Measurements from ENCODE around the gene AFAP1. TPM values are rescaled to one million over a fixed set of nuclear protein-coding genes. Genes with fewer than 3 reads are reported as not detected.

AFAP1 gene
- total RNA-seq, 1 donor from 2014 or later, result 55.4 TPM

DNA sequence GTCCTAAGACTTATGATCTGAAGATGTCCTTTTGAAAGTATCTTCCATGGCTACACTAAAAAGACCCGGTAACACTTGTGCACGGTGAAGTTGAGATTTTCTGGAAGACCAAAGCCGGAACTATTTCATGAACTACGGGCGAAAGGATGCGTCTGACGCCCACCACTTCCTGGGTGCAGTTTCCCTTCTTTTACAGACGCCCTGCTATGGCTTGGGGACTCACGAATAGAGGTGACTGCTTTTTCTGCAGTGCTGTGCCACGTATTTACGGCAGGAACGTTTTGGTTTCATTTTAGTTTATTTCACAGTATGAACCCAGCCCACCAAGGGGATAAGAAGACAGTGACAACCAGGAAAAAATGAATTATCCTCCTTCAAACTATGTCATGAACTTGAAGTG, 180.4 kb downstream of the AFAP1 start:
- no peak for DNase-seq (ENCODE audit: low read depth, low spot score)

DNA sequence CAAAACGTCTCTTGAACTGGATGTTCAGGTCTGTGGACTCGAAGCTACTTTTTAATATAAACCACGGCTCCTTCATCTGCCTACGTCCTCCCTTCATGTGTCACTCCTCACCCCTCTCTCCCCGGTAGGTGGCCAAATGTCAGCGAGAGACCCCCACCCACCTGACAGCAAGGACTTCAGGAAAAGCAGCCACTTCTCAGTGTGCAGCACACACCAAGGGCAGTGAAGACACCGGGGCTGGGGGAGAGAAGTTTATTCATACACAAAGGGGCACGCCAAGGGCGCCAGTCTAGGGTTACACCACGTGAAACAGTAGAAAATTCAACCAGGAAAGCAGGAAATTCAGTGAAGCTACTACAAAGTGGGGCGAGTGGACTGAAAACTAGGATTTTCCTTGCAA, 181.2 kb downstream of the AFAP1 start:
- no peak for DNase-seq (ENCODE audit: low read depth, low spot score)

- DNase-seq (ENCODE audit: low read depth, low spot score), result no peak
Observed at GRCh38 chr4:7757501-7758471, 181.9 kb downstream of the AFAP1 start.

- no peak for DNase-seq (ENCODE audit: low read depth, low spot score)
Observed at GRCh38 chr4:7756561-7757355, 182.9 kb downstream of the AFAP1 start.

- no peak for DNase-seq (ENCODE audit: low read depth, low spot score)
Observed at GRCh38 chr4:7756071-7756470, 183.6 kb downstream of the AFAP1 start.

GRCh38 chr4:7755561-7755960, 184.1 kb downstream of the AFAP1 start:
- no peak for DNase-seq (ENCODE audit: low read depth, low spot score)

DNA sequence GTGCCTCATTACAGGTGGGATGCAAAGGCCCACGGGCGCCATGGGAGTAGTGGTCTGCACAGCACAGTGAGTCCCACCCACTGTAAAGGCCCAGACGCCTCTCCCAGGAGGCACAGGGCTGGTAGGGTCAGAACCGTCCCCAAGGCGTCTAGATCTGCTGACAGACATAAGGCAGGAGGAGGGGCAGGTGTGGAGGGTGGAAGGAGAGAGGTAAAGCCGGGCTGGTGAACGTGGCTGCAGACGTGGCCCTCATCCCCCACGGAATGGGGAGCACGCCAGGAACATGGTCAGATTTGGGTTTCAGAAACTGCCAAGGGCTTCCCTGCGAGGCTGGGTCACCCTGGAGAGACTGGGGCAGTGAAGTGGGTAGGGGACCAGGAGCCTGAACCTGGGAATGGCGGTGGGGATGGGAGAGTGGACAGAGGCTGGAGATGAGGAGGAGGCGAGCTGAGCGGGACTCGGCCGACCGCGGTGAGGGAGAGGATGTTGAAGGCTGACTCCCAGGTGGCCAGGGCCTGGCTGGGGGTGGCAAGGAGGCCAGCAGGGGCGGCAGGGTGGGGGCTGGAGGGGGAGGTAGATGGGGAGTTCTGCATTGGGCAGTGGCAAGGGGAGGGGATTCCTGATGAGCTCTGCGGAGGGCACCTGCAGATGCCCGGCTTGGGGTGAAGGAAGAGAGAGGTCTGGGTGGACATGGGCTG, 184.9 kb downstream of the AFAP1 start:
- DNase-seq (ENCODE audit: low read depth, low spot score), result no peak

DNA sequence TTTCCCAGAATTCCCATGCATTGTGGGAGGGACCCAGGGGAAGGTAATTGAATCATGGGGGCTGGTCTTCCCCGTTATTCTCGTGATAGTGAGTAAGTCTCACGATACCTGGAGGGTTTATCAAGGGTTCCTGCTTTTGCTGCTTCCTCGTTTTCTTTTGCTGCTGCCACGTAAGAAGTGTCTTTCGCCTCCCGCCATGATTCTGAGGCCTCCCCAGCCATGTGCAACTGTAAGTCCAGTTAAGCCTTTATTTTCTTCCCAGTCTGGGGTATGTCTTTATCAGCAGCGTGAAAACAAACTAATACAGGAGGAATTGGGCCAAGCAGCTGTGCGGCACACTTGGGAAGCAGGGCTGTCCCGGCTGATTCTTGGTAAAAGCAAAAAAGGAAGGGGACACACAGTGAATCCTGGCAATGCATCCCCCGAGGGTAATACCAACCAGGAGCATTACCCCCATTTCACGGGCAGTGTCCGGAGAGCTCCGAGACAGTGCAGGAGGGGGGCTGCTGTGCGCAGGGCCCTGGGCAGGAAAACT, 185.7 kb downstream of the AFAP1 start:
- DNase-seq (ENCODE audit: low read depth, low spot score), result no peak

GRCh38 chr4:7753271-7753670, 186.4 kb downstream of the AFAP1 start:
- no peak for DNase-seq (ENCODE audit: low read depth, low spot score)

GRCh38 chr4:7752649-7753048, 187.0 kb downstream of the AFAP1 start:
- DNase-seq (ENCODE audit: low read depth, low spot score), result no peak

DNA sequence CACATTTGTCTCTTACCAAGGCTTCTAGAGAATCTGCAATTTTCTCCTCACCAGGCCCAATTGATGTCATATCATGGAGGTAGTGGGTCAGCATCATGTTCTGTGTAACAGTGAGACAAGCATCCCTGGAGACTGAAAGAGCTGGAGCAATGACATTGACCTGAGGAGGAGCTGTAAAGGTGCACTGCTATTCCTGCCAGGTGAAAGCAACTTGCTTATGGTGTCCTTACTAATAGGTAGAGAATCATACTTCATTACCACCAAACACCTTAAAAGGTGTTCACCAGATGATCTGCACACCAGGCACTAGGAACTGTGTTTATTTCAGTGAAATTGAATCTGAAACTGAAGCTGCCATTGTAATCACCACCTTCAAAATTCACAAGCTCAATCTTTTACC, 188.7 kb downstream of the AFAP1 start:
- no peak for DNase-seq (ENCODE audit: low read depth, low spot score)

DNA sequence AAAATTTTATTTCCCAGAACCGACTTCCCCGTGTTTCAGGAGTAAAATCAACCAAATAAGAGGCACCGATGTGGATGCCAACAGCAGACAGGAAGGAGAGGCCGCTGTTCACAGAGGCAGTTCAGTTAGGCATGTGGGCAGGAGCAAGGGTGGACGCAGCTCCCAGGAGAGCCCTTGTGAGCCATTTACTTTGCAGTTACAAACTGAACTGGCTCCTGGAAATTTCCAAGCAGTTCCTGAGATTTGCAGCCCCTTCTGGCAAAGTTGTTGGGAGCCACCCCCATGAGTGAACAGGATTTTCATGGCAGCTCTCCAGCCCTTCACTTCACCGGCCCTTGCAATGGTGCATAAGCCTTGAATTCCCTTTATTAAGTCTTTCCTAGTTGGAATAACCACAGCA, 189.1 kb downstream of the AFAP1 start:
- no peak for DNase-seq (ENCODE audit: low read depth, low spot score)

- no peak for DNase-seq (ENCODE audit: low read depth, low spot score)
Observed at GRCh38 chr4:7747566-7747965, 192.1 kb downstream of the AFAP1 start.

- no peak for DNase-seq (ENCODE audit: low read depth, low spot score)
Observed at GRCh38 chr4:7747062-7747385, 192.6 kb downstream of the AFAP1 start.

GRCh38 chr4:7746351-7747061, 193.2 kb downstream of the AFAP1 start:
- DNase-seq (ENCODE audit: low read depth, low spot score), result no peak

GRCh38 chr4:7745301-7745885, 194.3 kb downstream of the AFAP1 start:
- DNase-seq (ENCODE audit: low read depth, low spot score), result no peak

- no peak for DNase-seq (ENCODE audit: low read depth, low spot score)
Observed at GRCh38 chr4:7744142-7744804, 195.4 kb downstream of the AFAP1 start.

- DNase-seq (ENCODE audit: low read depth, low spot score), result no peak
Observed at GRCh38 chr4:7742807-7743280, 196.8 kb downstream of the AFAP1 start.

DNA sequence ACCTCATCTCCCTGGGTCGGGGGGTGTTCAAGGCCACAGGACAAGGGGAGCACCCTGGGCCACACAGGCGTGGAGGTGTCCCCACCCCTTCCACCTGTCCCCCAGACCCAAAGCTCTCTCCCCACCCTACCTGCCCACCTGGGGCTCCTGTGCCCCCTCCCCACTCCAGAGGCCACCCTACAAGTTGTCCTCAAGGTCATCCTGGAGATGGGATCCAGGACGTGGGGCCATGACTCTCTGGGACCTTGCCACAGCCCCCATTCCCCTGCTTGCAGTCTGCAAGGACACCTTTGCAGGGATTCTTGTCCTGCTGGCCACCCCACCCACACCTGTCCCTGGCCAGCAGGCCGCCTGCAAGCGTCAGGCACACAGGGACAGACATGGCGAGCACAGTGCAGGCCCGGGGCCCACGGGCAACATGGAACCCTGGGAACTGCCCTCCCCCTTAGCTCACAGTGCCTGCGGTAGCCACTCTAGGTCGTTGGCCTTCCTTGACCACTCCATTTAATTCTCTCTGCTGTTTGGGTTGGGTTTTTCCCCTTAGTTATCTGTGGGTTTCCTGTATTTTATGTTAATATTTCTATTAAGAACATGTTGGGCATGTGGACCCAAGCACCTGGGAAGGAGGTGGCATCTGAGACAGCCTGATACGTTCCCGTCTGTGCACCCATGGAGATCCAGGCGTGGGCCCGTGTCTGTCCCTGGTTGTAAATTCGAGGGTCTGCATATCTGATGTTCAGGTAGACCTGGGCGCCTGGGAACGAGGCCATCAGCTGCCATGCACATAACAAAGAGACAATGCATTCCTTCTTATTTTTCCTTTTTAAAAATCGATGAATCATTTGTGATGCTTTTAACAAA, 197.5 kb downstream of the AFAP1 start:
- no peak for DNase-seq (ENCODE audit: low read depth, low spot score)

Data from pulmonary artery endothelial cell (primary cell).